Endothelial cell of umbilical vein (primary cell): ENCODE measurements around the gene PLEKHG7.

ENCODE experiments used
- EZH2 ChIP-seq: IDR thresholded peaks from 2 replicates; pipeline ENCODE4 v1.6.1; 2012; ENCODE audit warnings: borderline replicate concordance, low read depth, mild to moderate bottlenecking, moderate library complexity, low read length, inconsistent platforms; ENCODE audit not compliant: severe bottlenecking
- FOS ChIP-seq: IDR thresholded peaks from 2 replicates; pipeline ENCODE4 v1.6.1; 2011; ENCODE audit warnings: mild to moderate bottlenecking, low read length, moderate library complexity, borderline replicate concordance; ENCODE audit not compliant: insufficient read depth
- GATA2 ChIP-seq: IDR thresholded peaks from 2 replicates; pipeline ENCODE4 v1.7.0; 2011; ENCODE audit warnings: low read depth, mild to moderate bottlenecking, moderate library complexity, mixed read lengths, low read length; ENCODE audit not compliant: insufficient read length, insufficient read depth
- POLR2A ChIP-seq: IDR thresholded peaks from 2 replicates; pipeline ENCODE4 v1.6.1; 2012; ENCODE audit warnings: low read depth, mild to moderate bottlenecking, control low read depth, low read length
- POLR2AphosphoS5 ChIP-seq: IDR thresholded peaks from 2 replicates; pipeline ENCODE4 v1.6.1; 2012; ENCODE audit warnings: low read depth, mild to moderate bottlenecking, control low read depth, low read length, moderate library complexity; ENCODE audit not compliant: insufficient read depth
- TF ChIP-seq, protein P1 (sequence below), 2 donors: IDR thresholded peaks; 1 replicate in 1 of 2; 2 replicates in 1 of 2; pipeline ENCODE4 v1.5.1; 2011; ENCODE audit warnings: low read length in 2 of 2, mild to moderate bottlenecking in 2 of 2, moderate library complexity in 2 of 2, control low read depth in 1 of 2, inconsistent platforms in 1 of 2, low read depth in 1 of 2; ENCODE audit not compliant: insufficient read depth in 1 of 2; ENCODE audit errors: extremely low read depth in 1 of 2

DNA sequence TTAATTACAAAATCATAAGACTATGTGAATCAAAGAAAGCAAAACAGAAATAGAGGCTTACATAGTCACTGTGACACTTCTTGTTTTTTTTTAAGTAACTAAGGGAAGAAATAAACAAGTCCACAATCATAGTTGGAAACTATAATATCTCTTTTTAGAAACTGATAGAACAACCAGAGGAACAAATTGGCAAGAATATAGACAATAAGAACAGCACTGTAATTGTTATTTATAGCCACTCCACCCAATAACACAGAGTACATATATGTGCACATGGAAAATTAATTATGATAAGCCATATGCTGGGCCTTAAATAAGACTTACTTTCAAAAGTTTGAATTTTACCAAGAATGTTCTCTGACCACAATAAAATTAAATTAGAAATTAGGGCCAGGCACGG, 101.1 kb downstream of the PLEKHG7 start:
- TF ChIP-seq, protein P1, sequence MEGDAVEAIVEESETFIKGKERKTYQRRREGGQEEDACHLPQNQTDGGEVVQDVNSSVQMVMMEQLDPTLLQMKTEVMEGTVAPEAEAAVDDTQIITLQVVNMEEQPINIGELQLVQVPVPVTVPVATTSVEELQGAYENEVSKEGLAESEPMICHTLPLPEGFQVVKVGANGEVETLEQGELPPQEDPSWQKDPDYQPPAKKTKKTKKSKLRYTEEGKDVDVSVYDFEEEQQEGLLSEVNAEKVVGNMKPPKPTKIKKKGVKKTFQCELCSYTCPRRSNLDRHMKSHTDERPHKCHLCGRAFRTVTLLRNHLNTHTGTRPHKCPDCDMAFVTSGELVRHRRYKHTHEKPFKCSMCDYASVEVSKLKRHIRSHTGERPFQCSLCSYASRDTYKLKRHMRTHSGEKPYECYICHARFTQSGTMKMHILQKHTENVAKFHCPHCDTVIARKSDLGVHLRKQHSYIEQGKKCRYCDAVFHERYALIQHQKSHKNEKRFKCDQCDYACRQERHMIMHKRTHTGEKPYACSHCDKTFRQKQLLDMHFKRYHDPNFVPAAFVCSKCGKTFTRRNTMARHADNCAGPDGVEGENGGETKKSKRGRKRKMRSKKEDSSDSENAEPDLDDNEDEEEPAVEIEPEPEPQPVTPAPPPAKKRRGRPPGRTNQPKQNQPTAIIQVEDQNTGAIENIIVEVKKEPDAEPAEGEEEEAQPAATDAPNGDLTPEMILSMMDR (IDR thresholded peaks at IDR 0.05; ENCODE audit: extremely low read depth in 1 of 2, insufficient read depth in 1 of 2, low read depth in 1 of 2, low read length in 2 of 2): no peak
- no peak for TF ChIP-seq EZH2
- TF ChIP-seq POLR2A: no peak
- no peak for TF ChIP-seq POLR2AphosphoS5
- TF ChIP-seq GATA2: no peak
- TF ChIP-seq FOS: no peak
